GM18517 (cell line): ENCODE measurements around the gene ZPR1.
"Not testable (repeated sequence)": the region's sequence is repeated elsewhere in the genome, so short reads cannot be mapped to it uniquely, and the experiment has no call there.

Source experiments
- ATAC-seq: cut with Tn5 transposase; IDR thresholded peaks from one replicate; pipeline ENCODE4 v1.9.1; 2021; ENCODE audit warnings: mild to moderate bottlenecking, moderate library complexity; ENCODE audit not compliant: unreplicated experiment

The ZPR1 gene

DNA sequence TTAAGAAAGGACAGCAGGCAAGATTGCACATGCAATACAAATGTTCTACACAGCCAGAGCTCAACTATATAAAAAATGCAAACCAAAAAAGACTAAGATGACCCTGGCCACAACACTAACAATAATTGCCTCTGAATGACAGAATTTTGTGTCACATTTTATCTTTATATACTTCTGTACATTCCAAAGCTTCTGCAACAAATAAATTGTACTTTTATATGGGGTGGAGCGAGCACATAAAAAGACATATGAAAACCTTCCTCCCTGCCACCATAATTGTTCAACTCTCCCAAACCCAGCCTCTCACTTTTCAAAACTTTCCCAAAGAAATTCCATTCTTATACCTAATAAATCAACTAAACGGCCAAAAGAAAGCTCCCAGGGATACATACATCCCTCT is 25.7 kb downstream of the ZPR1 start:
- no peak for ATAC-seq

DNA sequence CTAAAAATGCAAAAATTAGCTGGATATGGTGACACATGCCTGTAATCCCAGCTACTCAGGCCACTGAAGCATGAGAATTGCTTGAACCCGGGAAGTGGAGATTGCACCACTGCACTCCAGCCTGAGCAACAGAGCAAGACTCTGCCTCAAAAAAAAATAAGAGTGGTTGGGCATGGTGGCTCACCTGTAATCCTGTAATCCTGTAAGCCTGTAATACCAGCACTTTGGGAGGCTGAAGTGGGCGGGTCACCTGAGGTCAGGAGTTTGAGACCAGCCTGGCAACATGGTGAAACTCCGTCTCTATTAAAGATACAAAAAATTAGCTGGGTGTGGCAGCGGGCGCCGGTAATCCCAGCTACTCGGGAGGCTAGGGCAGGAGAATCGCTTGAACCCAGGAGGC is 31.8 kb downstream of the ZPR1 start:
- ATAC-seq: not testable (repeated sequence)

DNA sequence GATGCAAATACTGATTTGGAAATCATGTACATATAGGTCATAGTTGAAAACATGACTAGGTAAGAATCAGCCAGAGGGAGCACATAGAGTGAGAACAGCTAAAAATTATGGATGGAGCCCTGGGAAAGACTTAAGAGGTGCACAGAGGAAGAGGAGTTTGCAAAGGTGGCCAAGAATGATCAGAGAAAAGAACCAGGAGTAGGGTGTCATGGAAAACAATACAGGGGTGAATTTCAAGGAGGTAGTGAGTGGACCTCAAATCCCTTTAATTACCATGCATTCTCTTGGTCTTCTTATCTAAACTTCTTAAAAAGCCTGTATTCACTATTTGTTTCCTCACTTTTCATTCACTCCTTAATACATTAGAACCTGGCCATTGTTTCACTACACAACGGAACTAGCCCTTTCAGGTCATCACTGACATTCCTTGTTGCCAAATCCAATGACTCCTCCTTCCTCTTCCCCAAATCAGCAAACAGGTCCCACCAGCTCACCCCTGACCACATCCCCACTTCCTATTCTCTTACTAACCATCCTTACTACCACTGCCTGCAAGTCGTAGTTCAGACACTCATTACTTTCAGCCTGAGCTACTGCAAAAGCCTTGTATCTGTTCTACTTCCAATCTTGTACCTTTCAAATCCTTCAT is 37.6 kb downstream of the ZPR1 start:
- ATAC-seq: no peak

DNA sequence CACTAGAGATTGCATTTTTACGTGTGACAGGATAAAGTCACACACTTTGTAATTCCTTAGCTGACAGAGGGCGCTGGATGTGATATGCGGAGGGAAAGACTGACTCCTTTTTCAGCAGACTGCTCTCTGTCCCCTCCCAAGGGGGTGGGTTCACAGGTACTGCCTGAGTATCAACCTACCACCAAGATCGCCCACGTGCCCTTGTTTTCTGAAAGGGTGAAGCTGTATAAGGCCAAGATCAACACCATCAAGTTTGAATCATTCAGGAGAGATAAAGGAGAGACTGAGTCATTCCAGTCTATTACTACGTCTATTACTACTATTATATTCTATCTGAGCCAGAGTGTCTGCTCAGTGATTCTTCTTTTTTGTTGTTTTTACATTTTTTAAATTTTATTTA is 45.7 kb downstream of the ZPR1 start:
- ATAC-seq: no peak

DNA sequence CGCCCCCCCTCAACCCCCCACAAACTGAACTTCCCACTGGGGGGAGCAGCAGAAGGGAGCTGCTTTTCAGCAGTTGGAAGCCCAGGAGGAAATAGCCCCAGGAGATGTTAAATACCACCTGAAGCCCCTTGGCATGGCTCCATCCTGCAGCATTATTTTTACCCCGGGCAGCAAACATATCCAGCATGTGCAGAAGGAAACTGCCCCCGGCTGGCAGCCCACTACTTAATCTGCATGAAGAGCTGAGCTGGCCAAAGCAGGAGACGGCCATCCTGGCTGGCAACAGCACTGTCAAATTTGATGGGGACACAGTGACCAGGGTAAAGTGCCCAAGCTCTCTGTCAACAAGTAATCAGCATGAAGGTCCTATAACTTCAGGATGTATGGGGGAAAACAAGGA is 47.1 kb downstream of the ZPR1 start:
- ATAC-seq: no peak

DNA sequence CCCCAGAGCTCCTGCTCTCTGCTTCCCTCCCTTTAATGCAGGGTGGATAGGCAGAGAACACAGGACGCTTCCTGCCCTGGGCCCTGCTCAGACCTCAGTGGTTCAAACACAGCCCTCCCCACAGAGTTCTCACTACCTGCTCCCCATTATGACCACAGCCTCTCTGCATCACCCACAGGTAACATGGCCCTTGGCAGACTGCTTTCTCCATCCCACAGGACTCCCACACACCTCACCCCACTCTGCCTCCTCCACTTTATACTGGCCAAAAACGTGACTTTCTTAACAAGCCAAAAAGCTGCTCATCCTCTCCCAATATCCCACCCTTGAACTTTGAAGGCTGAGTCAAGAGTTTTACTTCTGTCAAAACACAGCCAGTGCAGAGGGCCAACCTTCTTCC is 48.8 kb downstream of the ZPR1 start:
- ATAC-seq: no peak

DNA sequence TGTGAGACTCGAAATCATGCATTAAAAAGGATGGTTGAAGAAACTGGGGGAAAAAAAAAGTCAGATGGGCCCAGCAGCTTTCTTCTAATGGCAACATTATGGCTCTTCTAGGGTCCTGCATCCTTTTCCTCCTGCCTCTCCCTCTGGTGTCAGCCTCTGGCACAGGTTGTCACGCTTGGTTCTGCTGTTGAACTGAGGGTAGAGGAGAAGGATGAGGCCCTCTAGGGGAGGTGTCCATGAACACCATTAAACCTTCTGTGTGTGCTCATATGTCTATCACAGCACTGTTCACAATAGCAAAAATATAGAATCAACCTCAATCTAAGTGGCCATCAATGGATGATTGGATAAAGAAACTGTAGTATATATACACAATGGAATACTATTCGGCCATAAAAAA is 51.1 kb downstream of the ZPR1 start:
- no peak for ATAC-seq

DNA sequence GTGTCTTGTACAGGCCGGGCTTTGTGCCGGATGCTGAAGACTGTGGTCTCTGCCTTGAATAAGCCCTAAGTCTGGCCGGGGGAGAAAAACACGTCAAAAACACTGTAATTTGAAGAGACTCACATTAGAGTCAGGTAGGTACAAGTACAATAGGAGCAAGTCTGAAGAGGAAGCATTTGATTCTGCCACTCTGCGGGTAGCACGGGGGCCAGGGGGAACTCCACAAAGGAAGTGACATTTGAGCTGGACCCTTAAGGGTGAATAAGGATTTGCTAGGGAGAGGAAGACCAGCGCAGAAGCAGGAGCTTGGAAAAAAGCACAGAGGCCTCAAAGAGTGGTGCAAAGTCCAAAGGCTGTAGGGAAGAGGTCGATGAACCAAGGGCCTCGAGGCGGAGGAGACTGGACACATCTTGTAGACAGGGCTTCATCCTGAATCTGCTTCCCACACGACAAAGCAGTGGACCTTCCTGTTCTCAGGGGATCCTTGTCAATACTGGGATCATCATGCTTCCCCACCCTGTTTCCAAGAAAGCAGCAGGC is 53.8 kb downstream of the ZPR1 start:
- ATAC-seq: no peak

DNA sequence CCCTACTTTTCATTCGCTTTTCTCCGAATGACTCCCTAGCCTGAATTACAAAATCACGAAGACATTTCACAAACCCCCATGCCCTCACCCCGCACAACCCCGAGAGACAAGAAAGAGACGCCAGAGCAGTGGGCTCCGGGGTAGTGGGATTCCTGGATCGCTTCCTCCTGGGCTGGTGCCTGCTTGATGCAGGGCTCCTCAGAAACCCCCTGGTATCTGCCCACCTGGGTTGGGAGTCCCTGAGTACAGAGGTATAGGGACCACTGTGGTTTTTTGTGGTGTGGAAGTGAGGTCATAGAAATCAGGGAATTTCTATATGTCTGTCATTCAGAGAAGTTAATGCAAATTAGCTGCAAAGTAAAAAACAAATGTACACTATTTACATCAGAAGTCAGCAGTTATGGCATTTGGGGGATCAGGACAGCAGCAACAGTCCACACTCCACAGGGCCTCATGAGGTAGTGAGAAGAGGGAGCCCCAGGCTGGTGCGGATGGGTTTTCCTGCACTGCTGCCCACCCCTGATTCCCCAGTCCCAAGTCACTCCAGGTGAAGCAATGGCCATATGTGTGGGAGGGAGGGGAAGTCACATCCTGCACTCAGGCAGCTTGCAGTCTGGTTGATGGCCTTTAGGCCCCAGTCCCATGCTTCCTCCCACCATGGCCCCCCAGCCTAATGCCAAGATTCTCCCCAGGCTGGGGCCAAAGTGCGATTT is 54.6 kb downstream of the ZPR1 start:
- ATAC-seq: no peak

DNA sequence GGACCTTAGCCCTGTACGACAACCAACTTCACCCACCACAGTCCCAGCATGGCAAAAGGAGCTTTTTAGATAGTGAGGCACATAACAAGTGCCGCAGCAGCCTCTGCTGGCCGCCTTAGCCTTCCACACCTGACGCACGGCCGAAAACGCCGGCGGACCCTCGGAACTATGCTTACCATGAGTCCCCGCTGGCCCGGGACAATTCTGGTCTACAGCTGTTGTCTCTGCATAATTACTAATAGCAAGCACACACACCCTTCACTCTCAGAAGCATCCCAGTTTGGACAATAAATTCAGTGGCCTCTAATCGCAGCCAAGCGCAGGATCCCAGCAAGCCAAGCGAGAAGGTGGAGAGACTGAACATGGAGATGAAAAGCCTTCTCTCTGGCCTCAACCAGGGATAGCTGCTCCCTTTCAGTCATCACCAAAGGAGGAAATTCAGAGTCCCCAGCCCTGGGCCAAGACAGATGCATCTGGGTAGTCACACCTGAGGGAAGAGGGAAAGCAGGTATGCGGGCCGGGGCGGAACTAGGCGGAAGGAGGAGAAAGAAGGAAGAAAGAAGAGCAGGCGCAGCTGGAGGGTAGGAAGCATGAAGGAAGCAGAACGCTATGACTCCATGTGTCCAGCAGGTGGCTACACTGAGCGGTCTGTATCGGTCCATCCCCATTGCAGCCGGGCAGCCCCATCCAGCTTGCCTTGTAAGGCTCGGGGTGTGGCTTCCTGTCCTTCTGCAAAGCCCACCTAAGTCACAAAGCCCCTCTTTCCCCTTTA is 55.4 kb downstream of the ZPR1 start:
- peak; percentile 75 for ATAC-seq

DNA sequence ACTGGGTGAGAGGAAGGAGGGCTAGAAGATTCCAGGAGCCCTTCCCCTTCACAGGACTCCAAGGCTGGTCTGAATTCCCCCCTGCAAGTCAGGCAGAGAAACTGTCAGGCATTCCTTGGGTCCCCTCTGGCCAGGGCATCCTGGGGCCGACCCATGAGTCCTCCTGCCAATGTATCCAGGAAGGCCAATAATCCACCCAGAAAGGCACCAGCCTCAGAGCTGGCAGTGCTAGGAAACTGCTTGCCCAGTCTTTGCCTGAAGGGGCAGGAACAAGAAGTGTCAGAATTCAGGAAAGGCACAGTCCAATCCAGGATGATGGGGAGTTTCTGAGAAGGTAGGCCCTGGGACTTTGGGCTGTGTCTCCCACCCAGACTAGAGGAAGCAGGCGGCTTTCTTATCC is 56.0 kb downstream of the ZPR1 start:
- ATAC-seq: no peak

DNA sequence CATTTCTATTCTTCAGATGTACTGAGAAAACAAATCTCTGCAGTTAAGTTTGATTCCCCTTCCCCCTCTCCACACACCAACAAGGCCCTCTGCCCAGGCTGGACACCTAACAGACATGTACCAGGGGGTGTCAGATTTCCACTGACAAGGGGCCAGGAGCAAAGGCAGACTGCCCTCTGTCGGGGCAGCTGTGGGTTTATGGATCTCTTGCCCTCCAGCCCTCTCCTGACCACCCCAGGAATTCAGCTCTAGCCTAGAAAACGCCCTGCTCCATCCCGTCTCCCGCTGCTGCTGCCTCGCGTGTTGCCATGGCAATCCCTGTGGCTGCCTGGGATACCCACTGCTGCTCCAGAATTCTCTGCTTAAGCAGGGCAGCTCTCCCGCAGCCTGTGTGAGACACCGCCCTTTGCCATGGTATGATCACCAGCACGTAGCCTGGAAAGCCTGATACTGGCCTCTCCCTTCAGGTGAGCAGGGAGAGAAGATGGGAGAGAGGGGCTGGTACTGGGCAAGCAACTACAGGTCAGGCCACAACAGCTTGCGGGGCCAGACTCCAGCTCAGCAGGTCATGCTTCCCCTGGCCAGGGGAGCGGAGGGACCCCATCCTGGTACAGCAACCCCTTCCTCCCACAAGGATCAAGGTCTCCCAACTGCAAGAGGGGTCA is 56.6 kb downstream of the ZPR1 start:
- no peak for ATAC-seq

DNA sequence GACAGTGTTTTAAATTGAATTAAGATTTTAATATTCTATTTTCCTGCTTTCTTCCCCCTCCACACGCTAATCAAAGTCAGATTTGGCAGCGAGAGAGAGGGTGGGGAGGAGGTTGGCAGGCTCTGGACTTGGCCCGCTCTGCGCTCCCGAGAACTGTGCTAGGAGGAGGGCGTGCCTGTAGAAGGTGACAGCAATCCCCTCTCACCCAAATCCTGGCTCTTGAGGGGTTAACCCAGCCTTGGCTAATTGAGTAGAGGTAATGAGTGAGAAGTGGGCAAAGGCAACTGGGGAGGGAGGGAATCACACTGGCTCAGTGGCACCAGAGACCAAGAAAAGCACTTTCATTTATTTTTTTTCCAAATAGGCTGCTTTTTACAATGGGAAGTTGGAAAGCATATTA is 57.2 kb downstream of the ZPR1 start:
- ATAC-seq: no peak

DNA sequence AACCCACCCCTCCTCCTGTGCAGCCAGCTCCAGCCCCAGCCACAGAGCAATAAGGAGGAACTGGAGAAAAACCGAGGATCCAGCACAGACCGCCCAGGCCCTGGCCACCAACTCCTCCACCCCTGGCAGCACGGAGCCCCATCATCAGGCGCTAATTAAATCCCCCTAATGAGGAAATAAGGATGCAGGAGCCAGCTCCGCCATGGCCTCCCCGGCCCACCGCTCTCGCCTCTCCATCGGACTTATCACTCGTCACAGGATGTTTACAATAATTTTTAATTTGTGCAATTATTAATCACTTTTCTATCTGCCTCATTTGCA is 57.6 kb downstream of the ZPR1 start:
- no peak for ATAC-seq

DNA sequence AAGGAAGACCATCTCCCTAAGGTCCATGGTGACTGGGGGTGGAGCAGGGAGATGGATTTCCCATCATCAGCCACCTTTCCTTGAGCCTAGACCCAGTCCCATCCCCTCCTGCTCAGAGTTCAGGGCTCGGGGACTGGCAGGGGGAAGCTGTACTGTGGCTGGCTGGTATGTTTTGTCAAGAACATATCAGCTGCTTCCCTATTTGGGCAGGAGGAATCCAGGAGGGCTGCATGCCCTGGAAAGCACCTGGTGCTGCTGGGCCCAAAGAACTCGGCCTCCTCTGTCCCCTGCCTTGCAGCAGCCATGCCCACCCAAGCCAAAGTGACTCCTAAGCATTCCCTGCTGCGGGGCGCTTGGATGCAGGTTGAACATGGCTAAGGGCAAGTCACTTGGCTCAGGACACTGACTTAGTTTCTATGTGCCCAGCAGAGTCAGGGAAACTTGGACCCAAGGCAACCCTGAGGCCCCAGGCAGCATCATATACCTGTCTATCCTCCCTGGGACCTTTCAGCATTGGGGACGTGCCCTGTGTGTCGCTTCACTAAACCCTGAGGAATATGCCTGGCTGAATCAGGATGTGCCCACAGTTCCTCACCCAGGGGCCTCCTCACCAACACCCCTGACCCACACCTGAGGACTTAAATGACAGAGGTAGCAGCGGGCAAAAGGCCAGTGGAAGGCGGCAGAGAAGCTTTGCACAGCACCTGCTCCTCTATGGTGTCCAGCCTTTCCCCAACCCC is 58.2 kb downstream of the ZPR1 start:
- no peak for ATAC-seq

DNA sequence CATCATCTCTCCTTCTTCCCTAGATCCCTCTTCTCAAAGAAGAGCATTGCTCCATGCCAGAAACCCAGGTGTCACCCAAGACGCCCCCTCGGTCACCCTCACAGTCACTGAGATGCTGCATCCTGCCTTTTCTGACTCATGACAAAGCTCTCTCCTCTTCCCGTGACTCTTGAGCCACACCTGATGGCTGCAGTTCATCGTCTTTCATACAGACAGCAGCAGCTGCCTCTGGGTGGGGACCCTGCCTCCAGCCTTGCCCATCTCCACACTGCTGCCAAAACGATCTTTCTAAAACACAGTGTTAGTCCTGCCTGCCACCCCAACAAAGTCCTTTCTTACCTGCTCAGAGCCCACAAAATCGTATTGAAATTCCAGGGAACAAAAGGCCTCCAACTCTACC is 59.8 kb downstream of the ZPR1 start:
- no peak for ATAC-seq

DNA sequence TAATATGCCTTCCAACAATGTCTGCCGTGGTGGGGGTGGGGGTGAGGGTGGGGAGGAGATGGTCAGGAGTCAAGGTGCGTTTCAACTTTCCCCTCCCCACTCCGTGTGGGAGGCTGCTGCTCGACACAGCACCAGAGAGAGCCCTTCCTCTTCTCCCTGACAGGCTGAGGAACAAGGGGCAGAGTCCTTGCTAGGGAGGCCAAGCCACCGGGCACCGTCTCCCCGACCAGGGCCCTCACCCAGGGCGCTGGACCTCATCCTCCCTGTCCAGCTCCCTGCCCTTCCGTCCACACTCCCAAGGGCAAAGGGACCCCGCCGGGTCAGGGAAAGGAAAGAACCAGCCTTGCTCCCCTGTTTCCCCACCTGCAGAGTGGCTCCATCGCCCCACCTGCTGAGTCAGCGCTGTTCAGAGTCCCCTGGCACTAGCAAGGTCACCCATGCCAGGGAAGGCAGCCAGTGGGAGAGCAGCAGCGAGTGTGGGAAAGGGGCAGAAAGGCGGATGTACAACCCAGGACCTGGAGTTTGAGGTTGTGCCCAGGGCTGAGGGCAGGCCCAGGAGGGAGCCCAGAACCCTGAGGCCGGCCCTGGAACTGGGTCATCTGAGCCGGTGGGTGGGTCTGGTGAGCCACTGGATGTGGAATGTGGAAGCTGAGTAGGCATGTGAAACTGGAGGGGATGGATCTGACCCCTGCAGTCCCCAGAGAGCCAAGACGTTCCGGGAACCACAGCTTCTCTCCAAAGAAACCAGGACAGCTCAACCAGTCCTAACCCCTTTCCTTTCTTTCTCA is 62.2 kb downstream of the ZPR1 start:
- no peak for ATAC-seq

DNA sequence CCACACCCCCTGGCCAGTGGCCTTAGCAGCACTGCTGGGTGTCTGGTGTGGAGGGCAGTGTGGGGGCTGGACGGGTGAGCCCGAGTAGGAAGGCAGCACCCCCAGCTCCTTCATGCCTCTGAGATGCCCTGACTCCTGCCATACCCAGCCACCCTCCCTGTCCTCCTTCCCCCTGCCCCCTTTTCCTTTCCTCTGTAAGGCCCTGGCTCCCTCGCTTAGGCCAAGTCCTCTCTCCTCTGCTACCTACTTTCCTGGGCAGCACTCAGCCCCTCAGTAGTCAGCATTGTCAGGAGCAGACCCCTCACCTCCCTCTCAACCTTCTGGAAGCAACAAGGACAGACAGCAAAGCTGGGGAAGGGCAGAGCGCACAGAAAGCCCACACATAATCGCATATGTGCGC is 63.0 kb downstream of the ZPR1 start:
- ATAC-seq: no peak
